Skeletal muscle satellite cell (primary cell): ENCODE measurements around the gene DISC1.

Experiments used
- H3K27me3 ChIP-seq: 2 replicates; pipeline ENCODE4 v1.7.0; 2013; ENCODE audit warnings: low read length; ENCODE audit not compliant: control insufficient read depth, insufficient read depth
- H3K36me3 ChIP-seq: 2 replicates; pipeline ENCODE4 v1.7.0; 2013; ENCODE audit warnings: mild to moderate bottlenecking, control low read depth, low read length; ENCODE audit not compliant: insufficient read depth
- H3K4me1 ChIP-seq: 2 replicates; pipeline ENCODE4 v1.7.0; 2013; ENCODE audit warnings: low read length; ENCODE audit not compliant: control insufficient read depth, insufficient read depth
- H3K4me2 ChIP-seq: 2 replicates; pipeline ENCODE4 v1.7.0; 2013; ENCODE audit warnings: mild to moderate bottlenecking, low read length
- H3K4me3 ChIP-seq: 2 replicates; pipeline ENCODE4 v1.7.0; 2013; ENCODE audit warnings: low read length
- H3K9ac ChIP-seq: 2 replicates; pipeline ENCODE4 v1.7.0; 2013; ENCODE audit warnings: mild to moderate bottlenecking, low read depth, low read length, moderate library complexity
- H3K9me3 ChIP-seq: replicated peaks from 2 replicates; pipeline ENCODE4 v1.7.0; 2013; ENCODE audit warnings: mild to moderate bottlenecking, control low read depth, low read length

Gene DISC1

DNA sequence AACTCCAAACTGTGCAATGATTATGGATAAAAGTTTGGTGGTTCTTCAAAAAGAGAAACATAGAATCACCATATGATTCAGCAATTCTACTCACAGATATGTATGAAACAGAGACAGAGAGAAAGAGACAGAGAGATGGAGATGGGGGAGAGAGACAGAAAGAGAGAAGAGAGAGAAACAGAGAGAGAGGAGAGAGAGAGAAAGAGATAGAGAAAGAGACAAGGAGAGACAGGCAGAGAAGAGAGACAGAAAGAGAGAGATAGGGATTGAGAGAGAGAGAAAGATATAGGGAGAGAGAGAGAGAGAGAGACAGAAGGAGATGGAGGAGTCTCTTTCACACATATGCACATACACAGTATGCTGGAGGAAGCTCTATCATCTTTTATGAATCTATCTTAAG lies 87.8 kb downstream of the DISC1 start:
- Histone ChIP-seq H3K9me3 (no peaks in the 10 kb centered on the region), H3K36me3 (no peaks in the 10 kb centered on the region), H3K27me3 (no peaks in the 10 kb centered on the region), H3K4me1 (no peaks in the 10 kb centered on the region), H3K4me2 (no peak overlapping the region), H3K4me3 (no peak overlapping the region), H3K9ac (no peak overlapping the region)

DNA sequence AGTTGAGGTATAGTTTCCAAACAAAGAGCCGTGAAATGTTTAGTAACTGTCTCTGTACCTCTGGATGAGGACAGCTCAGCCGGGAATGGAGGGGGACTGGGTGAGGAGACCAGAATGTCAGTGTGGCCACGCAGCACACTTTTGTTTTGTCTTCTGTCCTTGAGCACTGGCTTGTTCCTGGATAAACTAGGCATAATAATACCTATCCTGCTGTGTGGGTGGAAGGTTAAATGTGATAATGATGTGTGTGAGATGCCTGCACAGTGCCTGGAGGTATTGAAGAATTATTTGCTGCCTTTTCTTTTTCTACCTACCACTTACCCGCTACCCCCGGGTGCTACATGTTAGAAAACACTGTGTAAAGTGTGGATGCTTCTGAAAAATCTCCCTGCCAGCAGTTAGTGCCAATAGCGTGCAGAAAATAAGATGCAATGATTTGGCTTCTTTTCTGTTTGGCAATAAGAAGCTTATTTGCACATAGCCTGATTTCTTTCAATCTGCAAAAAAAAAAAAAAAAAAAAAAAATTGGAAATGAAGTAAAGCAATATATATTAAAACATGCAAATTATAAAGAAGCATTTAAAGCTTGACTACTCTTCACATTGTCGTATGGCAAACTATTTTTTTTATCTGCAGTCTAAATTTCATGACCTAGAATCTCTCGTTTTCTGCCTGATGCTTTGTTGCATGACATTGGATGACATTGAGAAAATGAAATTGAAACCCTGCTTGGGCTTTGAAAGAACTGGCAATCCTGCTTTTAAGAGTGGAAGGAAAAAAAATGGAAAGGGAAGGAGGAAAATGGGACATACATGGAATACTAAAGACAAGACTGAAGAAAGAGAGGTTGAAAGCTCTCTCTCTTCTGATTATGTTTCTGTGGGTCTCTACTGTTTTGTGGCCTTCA lies 89.5 kb downstream of the DISC1 start:
- Histone ChIP-seq H3K27me3 (no peaks in the 10 kb centered on the region), H3K9me3 (no peaks in the 10 kb centered on the region), H3K4me2 (no peak overlapping the region), H3K36me3 (no peaks in the 10 kb centered on the region), H3K4me1 (no peaks in the 10 kb centered on the region), H3K4me3 (no peak overlapping the region), H3K9ac (no peak overlapping the region)

DNA sequence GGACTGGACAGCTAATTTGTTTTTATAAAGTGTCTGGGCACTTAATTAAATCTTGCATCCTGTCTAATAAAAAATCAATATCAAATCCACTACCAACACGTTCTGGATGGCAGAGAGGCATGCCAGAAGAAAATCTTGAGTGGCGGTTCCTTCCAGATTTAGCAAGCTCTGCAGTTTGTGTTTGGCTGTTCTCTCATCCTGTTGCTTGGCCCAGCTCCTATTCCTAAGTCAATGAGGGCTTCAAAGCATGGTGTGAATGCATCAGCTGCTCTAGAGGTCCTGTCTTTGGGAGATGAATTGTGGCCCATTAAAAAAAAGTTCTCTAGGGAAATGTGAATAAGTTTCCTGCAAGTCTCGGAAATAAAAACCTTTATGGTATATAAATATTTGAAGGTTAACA lies 90.3 kb downstream of the DISC1 start:
- no peak overlapping the region for H3K9ac ChIP-seq
- H3K4me2 ChIP-seq, result no peak overlapping the region
- H3K36me3 ChIP-seq, result no peaks in the 10 kb centered on the region
- no peak overlapping the region for H3K4me3 ChIP-seq
- no peaks in the 10 kb centered on the region for H3K9me3 ChIP-seq
- no peaks in the 10 kb centered on the region for H3K4me1 ChIP-seq
- no peaks in the 10 kb centered on the region for H3K27me3 ChIP-seq

DNA sequence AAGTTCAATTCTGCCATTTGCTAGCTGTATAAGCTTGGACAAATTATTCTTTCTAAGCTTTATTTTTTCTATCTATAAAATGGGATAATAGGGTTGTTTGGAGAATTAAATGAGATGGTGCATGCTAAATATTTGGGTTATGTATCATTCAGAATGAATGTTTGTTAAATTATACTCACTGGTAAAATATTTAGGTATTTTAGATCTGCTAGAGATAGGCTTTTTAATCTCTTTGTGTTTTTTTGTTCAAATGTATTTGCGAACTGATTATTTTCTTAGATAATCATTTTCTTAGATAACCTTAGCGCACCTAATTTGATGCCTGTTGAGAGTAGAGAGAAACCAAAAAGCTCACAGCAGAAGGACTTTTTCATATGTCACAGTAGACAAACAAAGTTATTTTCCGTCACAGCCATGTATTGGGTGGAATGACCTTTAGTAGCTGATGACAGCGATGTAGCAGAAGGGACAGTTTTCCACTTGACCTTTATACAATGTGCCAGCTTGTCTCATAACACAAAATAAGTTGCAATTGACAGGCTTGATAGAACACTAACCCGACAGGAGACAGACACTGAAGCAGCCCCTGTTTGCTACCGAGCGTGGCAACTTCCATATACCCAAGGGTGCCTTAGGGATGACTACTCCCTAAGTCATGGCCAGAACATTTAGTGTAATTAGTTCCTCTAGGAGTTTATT lies 93.0 kb downstream of the DISC1 start:
- no peaks in the 10 kb centered on the region for H3K4me1 ChIP-seq
- no peaks in the 10 kb centered on the region for H3K9me3 ChIP-seq
- no peak overlapping the region for H3K4me3 ChIP-seq
- H3K27me3 ChIP-seq, result no peaks in the 10 kb centered on the region
- H3K9ac ChIP-seq, result no peak overlapping the region
- no peak overlapping the region for H3K4me2 ChIP-seq
- no peaks in the 10 kb centered on the region for H3K36me3 ChIP-seq

DNA sequence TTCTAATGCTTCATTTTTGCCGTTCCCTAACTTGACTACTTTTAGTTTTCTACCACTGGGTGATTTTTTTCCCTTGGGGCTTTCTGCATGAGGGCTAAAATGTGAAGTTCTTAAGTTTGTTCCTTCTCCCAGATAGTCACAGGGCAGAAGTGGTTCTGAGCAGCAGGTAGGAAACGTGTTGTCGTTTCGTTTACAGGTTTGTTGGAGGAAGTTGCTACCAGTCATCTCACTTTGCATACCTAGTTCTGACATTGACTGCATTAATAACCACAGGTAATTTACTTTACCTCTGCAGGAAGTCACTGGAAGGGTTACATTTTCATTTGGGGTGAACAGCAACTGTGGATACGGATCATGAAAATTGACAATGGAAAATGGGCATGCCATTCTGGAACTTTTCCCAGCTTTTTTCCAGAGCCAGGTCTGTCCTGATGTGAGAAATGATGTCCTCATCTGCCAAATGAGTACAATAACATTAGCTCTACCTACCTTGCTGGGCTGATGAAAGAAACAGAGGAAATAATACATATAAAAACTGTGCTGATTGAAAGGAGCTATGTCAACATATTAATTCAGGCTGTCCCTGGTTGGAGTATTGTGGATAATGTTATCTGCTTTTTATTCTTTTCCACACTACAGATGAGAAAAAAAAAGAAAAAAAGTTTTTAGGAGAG lies 94.2 kb downstream of the DISC1 start:
- no peaks in the 10 kb centered on the region for H3K4me1 ChIP-seq
- no peak overlapping the region for H3K4me2 ChIP-seq
- H3K4me3 ChIP-seq, result no peak overlapping the region
- no peaks in the 10 kb centered on the region for H3K9me3 ChIP-seq
- H3K9ac ChIP-seq, result no peak overlapping the region
- no peaks in the 10 kb centered on the region for H3K27me3 ChIP-seq
- no peaks in the 10 kb centered on the region for H3K36me3 ChIP-seq

DNA sequence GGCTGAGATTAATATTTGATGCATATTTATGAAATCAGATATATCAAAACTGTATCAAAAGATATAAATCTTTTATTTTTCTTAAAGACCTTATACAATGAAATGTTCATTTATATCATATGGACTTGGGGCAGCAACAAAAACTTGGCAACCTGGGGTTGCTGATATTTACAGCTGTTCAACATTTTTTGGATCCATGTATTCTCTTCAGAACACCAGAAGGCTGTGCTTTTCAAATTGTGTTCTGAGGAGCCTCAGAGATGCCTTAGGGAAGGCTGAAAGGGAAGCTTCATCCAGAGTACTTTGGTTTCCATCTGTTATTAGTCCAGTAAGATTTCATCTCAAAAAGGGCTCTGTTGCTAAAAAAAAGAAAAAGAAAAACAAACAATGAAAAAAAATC lies 94.8 kb downstream of the DISC1 start:
- H3K4me3 ChIP-seq, result no peak overlapping the region
- no peak overlapping the region for H3K9ac ChIP-seq
- no peaks in the 10 kb centered on the region for H3K4me1 ChIP-seq
- H3K4me2 ChIP-seq, result no peak overlapping the region
- no peaks in the 10 kb centered on the region for H3K27me3 ChIP-seq
- H3K9me3 ChIP-seq, result no peaks in the 10 kb centered on the region
- no peaks in the 10 kb centered on the region for H3K36me3 ChIP-seq

DNA sequence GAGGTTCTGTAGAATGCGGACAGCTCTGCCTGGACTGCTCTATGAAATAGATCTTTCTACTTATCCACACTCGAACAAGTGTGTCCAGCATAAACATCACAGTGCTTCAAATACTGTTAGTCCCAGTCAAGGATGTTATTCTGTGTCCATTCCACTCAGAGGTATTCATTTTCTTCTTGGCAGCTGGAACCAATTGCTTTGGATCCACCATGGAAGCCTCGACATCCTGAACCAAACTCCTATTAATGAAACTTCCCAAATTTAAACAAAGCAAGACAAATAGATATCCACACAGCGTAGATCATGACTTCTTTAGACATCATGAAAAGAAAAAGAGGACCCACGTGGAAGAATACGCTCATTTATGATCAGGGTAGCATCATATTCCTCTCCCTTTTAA lies 95.8 kb downstream of the DISC1 start:
- H3K9ac ChIP-seq, result no peak overlapping the region
- H3K9me3 ChIP-seq, result no peaks in the 10 kb centered on the region
- H3K4me2 ChIP-seq, result no peak overlapping the region
- no peak overlapping the region for H3K4me3 ChIP-seq
- no peaks in the 10 kb centered on the region for H3K27me3 ChIP-seq
- no peaks in the 10 kb centered on the region for H3K36me3 ChIP-seq
- no peaks in the 10 kb centered on the region for H3K4me1 ChIP-seq

DNA sequence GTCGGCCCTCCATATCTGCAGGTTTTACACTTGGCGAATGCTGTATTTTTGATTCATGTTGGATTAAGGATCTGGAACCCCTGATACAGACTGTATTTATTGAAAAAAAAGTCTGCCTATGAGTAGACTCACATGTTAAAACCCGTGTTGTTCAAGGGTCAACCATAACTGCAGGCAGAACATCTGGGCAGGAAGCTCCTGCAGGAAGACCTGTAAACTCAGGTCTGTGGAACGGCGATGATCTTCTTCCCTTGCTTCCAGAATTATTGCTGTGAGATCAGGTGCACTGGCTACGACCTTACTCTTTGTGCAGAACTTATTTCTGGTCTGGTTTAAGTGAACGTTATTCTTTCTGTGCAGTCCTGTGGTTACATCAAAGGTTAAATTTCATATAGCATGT lies 96.6 kb downstream of the DISC1 start:
- no peaks in the 10 kb centered on the region for H3K36me3 ChIP-seq
- no peak overlapping the region for H3K4me2 ChIP-seq
- H3K9me3 ChIP-seq, result no peaks in the 10 kb centered on the region
- no peak overlapping the region for H3K4me3 ChIP-seq
- no peak overlapping the region for H3K9ac ChIP-seq
- H3K4me1 ChIP-seq, result no peaks in the 10 kb centered on the region
- H3K27me3 ChIP-seq, result no peaks in the 10 kb centered on the region

DNA sequence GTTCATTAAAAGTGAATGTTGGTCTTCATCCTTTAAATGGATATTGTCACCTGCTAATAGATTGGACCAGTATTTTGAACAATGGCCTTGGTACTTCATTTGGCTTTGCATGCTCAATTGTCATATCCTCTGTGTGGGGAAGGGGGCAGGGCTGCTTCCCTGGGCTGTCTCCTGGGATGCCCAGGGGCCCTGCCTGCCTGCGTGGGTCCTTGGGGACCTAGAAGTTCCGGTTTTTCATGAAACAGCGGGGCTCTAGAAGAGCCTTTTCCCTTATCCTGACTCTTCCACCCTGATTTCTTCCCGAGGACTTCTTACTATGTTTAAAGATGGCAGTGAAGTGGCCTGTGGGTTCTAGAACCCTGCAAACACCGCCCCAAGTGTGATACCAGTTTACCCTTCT lies 97.5 kb downstream of the DISC1 start:
- Histone ChIP-seq H3K9me3 (no peaks in the 10 kb centered on the region), H3K4me2 (no peak overlapping the region), H3K36me3 (no peaks in the 10 kb centered on the region), H3K9ac (no peak overlapping the region), H3K4me3 (no peak overlapping the region), H3K4me1 (no peaks in the 10 kb centered on the region), H3K27me3 (no peaks in the 10 kb centered on the region)

DNA sequence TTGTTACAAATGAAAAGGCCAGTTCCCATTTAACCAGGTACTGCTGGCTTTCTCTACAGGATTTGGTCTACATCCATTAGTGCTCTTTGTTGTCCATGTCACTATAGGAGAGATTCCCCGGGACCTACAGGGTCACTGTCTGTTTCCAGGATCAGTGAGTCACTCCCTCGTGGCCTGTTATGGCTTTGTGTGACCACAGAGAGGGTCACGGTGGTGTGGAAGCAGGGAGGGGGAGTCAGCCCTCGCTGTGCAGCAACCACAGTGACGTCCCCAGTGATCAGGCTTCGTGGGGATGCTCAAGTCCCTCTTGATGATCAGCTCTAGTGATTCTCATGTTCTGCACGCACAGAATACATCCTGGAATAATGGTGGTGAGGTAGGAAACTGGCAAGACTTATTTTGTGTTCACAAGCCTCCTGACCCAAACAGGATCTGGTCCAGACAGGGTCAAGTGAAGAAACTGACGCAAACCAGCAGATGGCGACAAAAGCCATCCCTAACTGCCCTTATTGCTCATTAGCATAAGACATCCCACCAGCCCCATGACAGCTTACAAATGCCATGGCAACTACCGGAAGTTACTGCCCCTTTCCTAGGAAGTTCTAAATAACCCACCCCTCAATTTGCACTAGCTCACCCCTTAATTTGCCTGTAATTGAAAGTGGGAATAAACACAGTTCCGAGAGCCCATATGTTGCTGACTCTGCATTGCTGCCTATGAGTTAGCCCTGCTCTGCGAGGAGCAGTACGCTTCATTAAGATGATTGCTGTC lies 98.5 kb downstream of the DISC1 start:
- no peak overlapping the region for H3K4me3 ChIP-seq
- no peak overlapping the region for H3K4me2 ChIP-seq
- no peaks in the 10 kb centered on the region for H3K4me1 ChIP-seq
- no peaks in the 10 kb centered on the region for H3K9me3 ChIP-seq
- H3K9ac ChIP-seq, result no peak overlapping the region
- H3K27me3 ChIP-seq, result no peaks in the 10 kb centered on the region
- H3K36me3 ChIP-seq, result no peaks in the 10 kb centered on the region

DNA sequence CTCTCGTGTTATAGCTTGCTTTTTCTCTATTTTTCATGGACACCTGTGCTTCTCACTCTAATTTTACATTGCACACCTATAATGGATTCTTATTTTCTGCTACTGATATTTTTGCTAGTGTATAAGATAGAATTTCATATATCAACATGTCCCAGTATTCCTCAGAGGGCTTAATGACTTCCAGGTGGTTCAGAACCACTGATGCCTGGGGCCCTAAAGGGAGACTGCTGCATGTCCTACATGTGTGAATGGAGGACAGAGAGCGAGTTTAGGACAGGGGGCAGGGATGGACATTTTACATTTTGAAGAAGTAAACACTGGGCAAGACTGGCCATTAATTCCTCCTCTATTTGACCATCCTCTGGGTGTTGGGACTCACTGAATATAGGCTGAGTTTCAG lies 100.6 kb downstream of the DISC1 start:
- no peak overlapping the region for H3K4me2 ChIP-seq
- no peak overlapping the region for H3K4me3 ChIP-seq
- H3K9ac ChIP-seq, result no peak overlapping the region
- H3K9me3 ChIP-seq, result no peaks in the 10 kb centered on the region
- no peaks in the 10 kb centered on the region for H3K27me3 ChIP-seq
- H3K4me1 ChIP-seq, result no peaks in the 10 kb centered on the region
- H3K36me3 ChIP-seq, result no peaks in the 10 kb centered on the region
